Activated CD8-positive, alpha-beta memory T cell treated with anti-CD3 and anti-CD28 coated beads, Interleukin-2, amount 50 U/mL, for 1 hour (primary cell): ENCODE results near the gene SNF8.

Experiments used
- DNase-seq: peaks from one replicate; pipeline ENCODE4 v3.0.0-alpha.2; 2020; ENCODE audit errors: extremely low read depth

SNF8 gene

DNA sequence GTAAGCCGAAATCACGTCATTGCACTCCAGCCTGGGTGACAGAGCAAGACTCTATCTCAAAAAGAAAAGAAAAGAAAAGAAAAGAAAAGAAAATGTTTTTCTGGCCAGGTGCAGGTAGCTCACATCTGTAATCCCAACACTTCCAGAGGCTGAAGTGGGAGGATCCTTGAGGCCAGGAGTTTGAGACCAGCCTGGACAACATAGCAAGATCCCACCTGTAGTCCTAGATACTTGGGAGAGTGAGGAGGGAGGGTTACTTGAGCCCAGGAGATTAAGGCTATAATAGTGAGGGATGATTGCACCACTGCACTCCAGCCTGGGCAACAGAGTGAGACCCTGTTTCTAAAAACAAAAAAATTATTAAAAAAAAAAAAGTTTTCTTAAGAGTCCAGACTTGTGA, 54.6 kb downstream of the SNF8 start:
- DNase-seq: no peak

DNA sequence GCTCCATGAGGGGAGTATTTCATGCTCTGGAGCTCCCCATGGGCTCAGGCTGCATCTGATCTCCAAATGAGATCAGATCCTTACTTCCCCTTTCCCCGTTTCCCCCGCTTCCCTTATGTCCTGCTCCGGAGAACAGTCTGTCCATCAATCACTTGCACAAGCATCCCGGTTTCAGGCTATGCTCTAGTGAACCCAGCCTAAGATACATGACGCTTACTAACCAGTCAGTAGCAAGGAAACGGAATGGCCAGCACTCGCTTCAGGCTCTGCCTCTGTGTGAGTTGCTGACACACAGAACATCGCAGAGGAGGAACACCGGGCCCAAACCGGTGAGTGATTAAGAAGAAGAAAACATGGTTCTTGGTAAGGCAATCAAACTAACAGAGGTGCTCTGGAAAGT, 61.5 kb downstream of the SNF8 start:
- DNase-seq: no peak

DNA sequence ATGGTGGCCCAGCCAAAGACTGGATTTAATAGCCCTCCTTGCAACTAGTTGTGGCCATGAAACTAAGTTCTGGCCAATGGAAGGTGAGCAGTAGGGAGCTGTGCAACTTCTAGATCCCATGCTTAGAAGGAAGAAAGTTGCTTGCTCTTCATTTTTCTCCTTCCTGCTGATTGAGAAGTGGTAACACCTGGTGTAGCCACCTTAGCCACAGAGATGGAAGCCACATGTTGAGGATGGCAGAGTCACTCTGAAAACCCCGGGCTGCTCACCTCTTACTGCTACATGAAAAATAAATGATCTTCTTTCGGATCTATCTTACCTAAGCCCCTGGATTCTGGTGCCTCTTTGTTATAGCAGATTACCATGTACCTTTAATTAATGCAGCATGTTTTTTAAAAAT, 62.4 kb downstream of the SNF8 start:
- no peak for DNase-seq
